CD4-positive, alpha-beta T cell treated with Interleukin-6 at 100 ng/mL for 8 hours (primary cell): Measurements from ENCODE around the gene TINCR.
"Not testable (repeated sequence)": the region's sequence is repeated elsewhere in the genome, so short reads cannot be mapped to it uniquely, and the experiment has no call there.

Source experiments
- DNase-seq: peaks from one replicate; pipeline ENCODE4 v3.0.0-alpha.2; 2020; ENCODE audit warnings: mixed read lengths, low spot score

TINCR gene

DNA sequence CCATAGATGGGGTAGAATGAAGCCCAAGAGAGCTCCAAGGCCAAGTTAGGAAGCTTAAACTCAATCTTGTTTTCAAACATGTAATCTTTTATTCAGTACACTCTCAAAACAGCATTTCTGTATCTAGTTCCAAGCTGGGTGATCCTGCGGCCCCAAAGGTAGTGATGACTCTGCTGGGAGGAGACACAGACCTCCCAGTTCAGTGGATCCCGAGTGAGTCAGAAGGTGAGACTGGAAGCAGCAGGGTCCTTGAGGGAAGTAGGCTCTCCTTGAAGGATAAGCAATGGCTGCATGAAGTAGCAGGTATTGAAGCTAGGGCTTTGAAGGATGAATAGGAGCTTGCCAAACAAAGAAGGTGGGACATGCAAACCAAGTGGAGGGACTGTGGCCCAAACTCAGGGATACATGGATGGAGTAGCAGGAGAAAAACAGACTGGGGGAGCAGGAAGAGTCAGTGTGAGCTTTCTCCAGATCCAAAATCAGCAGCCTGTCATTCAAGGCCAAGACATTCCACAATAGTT is 9.6 kb downstream of the TINCR start:
- no peak for DNase-seq

DNA sequence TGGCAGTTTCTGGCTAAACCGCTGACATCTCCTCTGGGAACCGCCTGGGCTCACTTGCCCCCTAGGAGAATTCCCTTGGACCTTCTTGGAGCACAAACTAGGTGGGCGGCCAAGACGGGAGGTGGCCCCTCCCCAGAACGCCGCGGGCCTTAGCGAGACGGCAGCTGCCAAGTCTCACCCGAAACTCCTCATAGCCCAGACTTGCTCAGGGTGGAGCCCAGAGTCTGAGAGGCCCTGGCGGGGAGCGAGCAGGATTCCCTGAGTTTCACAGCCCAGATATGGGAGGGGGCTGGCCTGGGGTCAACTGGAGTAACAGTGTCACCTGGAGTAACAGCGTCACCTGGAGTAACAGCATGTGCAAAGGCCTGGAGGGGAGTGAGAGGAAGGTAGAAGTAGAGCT is 10.1 kb downstream of the TINCR start:
- no peak for DNase-seq

DNA sequence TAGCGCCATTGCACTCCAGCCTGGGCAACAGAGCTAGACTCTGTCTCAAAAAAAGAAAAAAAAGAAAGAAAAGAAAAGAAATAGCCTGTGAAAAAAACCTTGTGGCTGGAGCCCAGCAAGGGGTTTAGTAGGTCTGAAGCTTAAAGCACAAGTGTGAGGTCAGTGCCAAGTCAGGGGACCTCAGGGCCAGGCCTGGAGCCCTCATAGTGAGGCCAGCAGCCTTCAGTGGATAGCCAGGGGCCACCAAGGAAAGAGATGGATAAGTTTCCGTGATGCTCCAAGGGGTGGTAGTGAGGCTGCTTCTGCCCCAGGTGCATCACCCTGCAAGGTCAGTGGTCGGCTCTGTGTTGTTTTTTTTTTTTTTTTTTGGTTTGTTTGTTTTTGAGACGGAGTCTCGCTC is 12.9 kb downstream of the TINCR start:
- no peak for DNase-seq

DNA sequence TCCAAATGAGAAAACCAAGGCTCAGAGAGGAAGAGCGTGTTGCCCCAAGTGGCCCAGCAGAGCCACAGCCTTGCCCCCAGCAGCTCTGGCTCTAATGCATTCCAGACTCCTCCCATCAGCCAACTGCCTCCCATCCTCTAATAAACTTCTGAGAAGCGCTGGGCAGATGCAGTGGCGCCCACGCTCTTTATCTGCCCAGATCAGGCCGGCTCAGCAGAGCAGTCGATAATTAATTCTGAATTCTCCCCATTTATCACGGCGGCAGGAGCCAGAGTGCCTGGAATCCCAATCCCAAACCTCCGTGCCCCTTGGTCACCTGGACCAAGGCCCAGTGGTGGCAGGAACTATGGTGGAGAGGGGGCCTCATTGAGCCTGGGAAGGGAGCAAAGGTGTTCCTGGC is 13.9 kb downstream of the TINCR start:
- no peak for DNase-seq

DNA sequence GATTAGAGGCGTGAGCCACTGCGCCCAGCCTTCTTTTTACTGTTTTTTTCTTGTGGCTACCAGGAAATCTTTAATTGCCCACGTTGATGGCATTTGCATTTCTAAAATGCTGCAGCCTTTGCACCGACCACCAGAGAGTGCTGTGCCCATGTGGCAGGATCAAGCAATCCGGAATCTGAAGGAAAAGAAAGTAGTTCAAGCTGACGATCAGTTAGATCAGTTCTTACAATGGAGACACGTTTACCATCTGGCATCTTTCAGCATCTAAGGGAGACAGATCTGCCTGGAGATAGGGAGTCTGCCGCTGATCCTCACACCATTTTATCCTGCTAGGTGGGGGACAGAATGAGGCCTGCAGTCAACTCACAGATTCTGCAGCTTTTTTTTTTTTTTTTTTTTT is 19.9 kb downstream of the TINCR start:
- no peak for DNase-seq

DNA sequence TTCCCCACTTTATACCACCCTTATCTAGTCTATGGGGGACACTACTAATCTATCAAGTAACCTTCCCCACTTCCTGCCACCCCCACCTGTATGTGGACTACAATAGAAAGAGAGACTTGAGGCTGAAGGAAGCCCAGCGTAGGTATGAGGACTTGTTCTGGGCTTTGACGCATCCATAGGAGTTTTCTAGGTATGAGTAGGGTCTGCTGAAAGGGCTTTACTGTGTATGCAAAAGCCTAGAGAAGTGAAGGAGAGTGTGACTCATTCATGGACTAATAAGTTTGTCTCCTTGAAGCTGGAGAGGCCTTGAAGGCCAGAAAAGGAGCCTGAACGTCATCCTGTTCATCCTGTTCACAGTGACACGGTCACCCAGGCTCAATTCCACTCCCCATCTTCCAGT is 21.8 kb downstream of the TINCR start:
- DNase-seq = no peak

DNA sequence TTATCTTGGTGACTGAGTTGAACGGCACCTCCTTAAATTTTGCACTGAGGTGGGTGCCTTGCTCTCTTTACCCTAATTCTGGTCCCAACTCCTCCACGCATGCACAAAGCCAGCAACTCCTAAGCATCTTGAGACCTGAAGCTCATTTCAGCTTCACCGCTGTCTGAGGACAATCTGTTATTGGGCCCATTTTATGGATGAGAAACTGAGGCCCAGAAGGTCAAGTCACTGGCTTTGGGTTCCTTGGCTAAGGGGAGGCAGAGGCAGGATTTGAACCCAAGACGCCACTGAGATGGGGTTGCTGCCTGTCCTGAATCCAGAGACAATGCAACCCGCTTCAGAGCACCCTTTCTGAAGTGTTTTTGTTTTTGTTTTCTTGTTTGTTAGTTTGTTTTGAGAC is 22.7 kb downstream of the TINCR start:
- no peak for DNase-seq

DNA sequence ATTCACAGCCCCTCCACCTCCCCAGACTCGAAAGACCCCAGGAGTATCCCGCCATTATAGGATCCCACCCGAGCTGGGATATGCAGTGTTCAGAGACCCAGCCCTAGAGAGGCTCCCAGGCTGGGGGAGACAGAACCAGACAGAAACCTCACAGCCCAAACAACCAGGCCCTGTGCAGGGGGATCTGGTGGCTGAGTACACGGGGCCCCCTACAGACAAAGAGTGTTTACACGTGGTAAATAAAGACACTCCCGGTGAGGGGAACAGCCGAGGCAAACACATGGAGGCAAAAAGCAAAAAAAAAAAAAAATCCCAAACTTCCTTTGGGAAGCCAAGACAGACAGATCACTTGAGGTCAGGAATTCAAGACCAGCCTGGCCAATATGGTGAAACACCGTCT is 25.1 kb downstream of the TINCR start:
- no peak for DNase-seq

DNA sequence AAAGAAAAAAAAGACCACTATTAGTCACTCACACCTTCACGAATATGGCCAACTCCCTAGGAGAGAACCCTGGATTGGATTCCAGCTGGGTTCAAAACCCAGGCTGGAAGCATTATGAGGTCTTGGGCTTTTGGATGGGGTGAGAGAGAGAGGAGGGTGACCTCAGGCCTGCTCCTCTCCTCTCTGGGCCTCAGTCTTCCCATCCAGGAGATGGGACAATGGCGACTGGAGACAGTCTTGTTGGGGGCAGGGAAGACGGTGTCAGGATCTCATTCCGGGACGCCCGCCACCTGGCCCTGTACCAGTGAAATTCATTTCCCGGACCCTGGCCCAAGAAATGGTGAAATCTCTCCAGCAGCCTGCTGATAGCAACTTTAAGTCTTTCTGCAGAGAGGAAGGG is 26.3 kb downstream of the TINCR start:
- DNase-seq = no peak

DNA sequence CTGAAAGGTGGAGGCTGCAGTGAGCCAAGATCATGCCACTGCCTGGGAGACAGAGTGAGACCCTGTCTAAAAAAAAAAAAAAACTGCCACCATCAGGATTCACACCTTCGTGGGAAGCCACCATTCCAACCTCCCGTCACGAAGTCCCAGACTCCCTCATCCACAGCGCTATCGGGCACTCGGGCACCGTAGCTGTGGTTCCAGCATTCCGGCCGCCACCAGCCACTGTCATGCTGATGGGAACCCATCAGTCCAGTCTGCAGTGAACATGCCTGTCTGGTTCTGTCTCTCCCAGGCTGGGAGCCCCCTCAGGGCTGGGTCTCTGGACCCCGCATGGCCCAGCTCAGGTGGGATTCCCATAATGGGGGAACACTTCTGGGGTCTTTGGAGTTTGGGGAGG is 27.5 kb downstream of the TINCR start:
- no peak for DNase-seq

DNA sequence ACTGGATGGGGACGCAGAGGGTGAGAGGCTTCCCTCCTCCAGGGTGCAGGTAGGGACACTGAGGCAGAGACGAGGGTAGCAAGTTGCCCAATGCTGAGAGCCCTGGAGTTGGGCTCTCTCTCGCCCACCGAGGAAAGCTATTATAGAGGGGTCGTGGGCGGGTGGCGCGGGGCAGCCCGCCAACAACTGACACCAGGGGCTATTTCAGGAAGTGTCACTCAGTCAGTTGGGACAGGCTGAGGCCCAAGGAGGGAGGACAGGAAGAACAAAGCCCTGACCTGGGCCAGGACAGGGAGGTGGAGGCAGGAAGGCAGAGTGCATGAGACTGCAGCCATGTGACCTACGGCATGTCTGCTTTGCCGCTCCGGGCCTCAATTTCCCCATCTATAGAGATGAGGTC is 29.9 kb downstream of the TINCR start:
- no peak for DNase-seq

DNA sequence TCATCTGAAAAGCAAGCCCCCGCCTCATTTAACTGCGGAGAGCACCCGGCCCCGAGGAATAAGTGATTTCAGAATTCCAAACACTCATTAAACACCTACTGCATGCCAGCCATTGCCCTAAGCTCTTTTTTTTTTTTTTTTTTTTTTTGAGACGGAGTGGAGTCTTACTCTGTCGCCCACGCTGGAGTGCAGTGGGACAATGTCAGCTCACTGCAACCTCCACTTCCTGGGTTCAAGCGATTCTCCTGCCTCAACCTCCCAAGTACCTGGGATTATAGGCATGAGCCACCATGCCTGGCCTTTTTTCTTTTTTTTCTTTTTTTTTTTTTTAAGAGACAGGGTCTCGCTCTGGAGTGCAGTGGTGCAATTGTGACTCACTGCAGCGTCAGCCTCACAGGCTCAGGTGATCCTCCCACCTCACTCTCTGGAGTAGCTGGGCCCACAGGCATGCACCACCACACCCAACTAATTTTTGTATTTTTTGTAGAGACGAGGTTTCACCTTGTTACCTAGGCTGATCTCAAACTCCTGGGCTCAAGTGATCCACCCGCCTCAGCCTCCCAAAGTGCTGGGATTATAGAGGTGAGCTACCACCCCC is 30.7 kb downstream of the TINCR start:
- DNase-seq = not testable (repeated sequence)

DNA sequence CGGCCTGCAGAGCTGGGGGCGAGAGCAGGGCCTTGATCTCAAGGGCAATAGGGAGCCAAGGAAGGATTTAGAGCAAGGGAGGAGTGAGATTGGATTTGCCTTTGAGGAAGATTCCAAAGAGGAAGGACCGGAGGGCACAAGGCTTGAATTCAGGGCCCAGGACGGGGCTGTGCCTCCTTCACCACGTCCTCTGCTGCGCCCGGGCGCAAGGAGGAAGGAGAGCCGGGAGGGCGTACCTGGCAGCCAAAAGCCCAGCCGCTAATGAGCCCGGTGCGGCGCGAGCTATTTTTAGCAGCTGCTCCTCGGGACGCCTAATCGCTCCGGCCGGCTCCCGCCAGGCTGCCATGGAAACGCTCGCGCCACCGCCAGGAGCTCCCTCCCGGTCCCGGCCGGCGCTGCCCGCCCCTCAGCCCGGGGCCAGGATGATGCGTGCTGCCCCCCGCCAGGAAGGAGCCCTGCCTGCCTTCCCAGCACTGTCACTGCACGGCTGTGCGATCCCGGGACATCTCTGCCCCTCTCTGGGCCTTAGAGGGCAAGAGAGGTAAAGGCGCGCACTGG is 31.3 kb downstream of the TINCR start:
- DNase-seq = no peak

DNA sequence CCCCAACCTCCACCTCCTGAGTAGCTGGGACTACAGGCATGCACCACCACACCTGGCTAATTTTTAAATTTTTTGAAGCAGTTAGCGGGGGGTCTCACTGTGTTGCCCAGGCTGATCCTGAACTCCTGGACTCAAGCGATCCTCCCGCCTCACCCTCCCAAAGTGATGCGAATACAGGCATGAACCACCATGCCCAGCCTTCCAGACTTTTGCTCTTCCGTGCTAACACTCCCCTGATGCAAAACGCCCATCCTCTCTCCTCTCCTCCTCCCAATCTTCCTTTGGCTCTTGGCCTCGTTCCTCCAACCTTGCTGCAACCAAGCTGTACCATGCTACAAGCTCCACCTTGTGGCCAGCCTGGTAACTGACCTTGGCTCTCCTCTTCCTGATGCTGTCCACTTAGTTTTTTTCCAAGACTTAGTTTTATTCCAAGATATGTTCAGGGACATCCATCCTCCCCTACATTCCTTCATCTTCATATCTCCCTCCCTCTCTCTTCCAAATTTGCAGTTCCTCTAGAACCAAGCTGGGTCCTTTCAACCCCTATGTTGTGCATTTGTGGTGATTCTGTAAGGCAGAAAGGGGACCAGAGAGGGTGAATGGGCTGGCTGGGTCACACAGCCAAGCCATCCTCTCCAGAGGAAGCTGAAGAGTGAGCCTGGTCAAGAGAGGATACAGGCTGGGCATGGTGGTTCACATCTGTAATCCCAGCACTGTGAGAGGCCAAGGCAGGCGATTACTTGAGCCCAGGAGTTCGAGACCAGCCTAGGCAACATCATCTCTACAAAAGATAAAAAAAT is 32.8 kb downstream of the TINCR start:
- DNase-seq = no peak

DNA sequence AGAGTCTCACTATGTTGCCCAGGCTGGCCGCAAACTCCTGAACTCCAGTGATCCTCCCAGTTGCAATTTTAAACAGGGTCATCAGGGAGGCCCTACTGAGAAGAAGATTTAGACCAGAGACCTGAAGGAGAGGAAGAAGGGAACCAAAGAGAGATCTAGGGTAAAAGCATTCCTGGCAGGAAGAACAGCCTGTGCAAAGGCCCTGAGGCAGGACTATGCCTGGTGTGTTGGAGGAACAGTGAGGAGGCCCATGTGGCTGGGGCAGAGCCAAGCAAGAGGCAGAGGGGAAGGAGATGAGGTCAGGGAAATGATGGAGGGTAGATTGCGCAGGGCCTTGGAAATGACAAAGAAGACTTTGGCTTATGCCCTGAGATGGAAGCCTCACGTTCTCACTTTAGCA is 34.5 kb downstream of the TINCR start:
- DNase-seq = no peak

DNA sequence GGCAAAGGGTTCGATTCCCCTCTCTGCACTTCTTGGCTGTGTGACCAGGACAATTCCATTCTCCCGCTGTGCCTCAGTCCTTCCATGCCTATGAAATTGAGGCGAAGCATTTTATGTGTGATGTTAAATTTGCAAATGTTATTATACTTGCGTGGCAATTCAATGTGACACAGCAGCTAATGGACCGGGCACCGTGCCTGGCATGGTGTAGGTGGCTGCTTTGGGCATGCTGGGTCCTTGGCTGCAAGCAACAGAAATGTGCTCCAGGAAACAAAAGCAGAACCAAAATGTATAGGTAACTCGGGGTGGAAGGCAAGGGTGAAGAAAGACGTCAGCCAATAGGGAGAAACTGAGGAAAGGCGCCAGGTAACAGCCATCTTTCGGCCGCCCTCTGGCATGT is 37.1 kb downstream of the TINCR start:
- no peak for DNase-seq

DNA sequence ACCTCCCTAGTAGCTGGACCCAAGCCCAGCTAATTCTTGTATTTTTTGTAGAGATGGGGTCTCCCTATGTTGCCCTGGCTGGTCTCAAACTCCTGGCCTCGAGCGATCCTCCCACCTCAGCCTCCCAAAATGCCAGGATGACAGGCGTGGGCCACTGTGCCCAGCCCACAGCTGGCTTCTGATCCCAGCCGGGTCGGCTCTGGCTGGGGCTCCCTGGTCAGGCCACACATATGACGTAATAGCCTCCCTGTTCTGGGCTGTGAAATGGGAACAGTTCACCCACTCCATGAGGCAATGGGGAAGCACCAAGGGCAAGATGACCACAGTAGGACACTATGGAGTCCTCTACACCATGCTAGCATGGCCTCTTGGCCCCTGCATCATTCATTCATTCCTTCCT is 41.1 kb downstream of the TINCR start:
- no peak for DNase-seq

DNA sequence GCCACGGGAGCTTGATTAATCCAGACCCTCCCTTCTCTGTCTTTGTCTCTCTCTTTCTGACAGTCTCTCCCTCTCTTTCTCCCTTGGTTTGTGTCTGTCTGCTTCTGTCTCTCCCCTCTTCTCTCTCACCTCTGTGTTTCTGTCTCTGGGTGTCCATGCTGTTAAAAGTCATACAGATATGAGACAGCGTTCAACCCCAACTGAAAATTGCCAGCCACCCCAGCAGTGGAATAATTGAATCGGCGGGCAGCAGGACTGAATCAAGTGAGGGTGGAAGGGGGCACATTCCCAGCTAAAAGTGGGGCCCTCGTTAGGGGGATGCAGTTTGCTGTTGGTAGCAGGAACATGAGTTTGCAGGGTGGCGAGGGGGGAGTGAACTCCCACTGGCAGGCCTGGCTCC is 43.7 kb downstream of the TINCR start:
- DNase-seq = no peak

DNA sequence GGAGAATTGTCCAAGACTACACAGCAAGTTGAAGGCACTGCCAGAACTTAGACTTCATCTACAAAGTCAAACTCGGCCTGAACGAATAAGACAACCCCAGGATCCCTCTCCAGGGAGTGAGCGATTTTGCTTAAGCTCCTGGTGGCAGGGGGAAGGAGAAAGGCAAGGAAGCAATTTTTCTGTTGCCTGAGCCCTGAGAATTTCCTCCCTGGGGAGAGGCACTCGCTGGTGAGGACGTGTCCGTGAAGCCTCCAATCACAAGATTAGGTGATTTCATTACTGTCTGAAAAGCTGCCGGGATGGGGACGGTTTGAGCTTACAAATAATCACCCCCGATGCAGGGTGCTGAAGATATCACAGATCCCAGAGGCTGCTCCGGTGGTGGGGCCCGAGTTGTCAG is 45.6 kb downstream of the TINCR start:
- DNase-seq = no peak

DNA sequence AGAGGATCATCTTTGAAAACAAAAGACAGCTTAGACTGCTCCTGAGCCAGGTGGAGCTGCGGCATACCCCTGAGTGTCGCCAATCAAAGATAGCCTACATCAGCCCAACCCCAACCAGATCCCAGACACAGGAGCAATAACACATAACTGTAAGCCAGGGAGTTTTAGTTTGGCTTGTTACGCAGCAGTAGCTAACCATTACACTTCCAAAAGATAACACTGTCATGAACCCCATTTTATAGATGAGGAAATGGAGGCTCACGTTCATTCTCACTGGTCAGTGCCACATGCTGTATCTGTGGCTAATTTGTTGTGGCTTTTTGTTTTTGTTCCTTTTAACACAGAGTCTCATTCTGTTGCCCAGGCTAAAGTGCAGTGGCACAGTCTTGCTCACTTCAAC is 47.3 kb downstream of the TINCR start:
- no peak for DNase-seq

DNA sequence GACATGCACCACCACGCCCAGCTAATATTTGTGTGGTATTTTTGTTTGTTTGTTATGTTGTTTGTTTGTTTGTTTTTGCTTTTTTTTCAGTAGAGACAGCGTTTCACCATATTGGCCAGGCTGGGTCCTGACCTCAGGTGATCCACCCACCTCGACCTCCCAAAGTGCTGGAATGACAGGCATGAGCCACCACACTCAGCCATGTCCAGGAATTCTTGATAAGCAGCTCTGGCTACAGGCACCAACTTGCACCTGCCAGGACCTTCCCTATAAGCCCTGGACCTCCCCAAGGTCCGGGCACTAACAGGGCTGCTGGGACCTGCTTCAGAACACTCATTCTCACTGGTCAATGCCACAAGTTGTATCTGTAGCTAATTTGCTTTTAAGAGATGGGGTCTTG is 48.7 kb downstream of the TINCR start:
- DNase-seq = no peak

DNA sequence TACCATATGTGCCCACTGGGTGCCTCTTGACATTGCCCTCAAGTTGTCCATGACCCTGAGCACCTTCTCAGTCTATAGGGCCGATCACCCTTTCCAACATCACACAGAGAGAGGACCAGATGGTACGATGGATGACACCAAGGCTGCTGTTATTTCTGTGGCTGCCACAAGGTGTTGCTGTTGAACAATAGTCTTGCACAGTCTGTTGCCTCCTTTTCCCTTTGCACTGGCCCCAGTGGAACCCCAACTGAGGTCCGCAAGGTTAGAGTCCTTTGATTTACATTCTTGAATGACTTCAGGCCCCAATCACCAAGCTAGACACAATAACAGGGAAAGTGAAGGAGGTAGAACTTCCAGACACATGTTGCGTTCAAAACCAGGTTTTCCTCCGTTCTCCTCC is 52.0 kb downstream of the TINCR start:
- no peak for DNase-seq

DNA sequence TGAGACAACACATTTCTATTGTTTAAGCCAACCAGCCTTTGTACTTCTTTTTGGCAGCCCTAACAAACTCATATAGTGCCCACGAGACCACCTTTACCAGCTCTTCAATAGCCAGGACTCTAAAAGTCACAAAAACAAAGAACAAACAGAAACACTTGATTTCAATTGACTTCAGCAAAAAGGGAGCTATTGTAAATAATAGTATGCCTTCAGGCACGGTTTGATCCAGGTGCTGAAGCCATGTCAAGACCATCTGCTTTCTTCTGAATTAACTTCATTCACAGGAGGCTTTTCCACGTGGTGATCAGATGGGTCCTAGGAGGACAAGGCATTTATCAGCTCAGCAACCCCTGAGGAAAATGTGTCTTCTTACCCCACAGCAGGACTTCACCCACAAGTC is 53.8 kb downstream of the TINCR start:
- no peak for DNase-seq

DNA sequence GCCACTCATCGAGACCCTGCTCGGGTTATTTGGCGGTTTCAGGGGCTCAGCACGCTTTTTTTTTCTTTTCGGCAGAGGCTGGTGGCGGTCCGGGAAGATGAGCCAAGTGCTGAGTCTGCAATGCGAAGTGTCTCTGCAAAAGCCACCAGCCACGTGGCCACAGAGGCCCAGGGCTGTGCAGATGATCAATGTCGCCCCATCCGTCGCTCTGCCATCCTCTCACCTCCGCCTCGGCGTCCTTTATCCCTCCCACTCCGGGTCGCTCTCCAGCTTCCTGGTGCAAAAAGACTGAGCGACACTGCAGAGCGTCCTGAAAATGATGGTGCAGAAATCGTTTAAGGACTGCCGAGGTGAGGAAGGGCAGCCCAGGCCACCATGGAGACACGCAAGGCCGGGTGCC is 55.0 kb downstream of the TINCR start:
- no peak for DNase-seq
